DMS79 treated with DMSO at 0.1 percent for 48 hours (cell line): Measurements from ENCODE around the gene PIH1D1.

Experiments
- DNase-seq: peaks from one replicate; lab custom pipeline; 2025; lab: John Stamatoyannopoulos, UW

Gene PIH1D1

DNA sequence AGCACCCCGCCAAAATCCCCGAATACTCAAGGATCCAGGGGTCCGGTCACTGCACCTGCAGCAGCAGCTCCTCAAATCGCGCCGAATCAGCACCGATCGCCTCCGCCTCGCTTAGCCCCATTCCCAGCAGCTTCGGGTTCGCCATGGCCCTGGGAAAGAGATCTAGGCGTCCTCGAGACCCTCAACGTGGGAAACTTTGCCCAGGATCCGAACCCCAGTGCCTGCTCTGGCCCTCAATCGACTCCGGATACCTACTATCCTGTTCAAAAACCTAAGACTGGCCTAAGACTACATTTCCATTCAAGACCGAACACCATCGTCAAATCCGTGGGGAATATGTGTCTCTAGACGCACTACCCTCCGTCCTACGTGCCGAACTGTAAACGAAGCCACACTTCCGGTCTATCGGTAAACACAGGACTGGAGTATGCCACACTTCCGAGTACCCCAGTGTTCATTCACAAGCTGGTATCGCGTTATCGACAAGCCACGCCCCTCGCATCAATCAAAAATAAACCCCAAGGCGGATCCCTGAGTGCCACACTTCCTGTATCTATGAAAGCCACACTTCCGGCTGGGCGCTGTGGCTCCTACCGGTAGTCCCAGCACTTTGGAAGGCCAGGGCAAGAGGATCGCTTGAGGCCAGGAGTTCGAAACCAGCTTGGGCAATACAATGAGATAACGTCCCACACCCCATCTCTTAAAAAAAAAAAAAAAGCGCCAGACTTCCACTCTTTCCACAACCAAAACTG lies at the start of gene PIH1D1:
Gene PIH1D1, minus strand, starts transcription at position 385 of the 752 bp plus-strand sequence. Its CDS starts 240 bp downstream, at position 145.
- peak; percentile 99 for DNase-seq

DNA sequence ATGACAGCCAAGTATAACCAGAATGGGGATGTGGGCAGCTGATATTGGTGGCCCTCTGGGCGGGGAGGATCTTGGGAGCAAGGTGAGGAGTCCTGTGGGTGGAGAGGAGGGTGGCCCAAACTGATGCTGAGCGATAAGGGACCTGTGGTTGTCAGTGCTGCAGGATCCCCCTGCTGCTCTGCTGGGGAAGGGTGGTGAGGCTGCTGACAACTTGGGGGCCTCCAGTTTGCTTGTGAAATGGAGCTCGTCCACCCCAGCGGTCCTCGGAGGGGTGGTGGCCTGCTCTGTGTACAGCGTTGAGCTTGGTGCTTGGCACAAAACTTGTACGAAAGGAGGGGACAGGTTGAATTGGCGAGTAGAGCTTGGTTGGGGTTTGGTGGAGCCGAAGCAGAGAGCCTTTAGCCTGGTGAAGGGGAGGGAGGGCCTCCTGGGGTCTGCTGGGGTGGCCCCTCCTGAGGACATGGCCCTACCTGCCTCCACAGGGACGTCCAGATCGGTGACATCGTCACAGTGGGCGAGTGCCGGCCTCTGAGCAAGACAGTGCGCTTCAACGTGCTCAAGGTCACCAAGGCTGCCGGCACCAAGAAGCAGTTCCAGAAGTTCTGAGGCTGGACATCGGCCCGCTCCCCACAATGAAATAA lies 47.5 kb upstream of the PIH1D1 start:
- no peak for DNase-seq

- DNase-seq, result no peak
Observed at GRCh38 chr19:49498475-49498874, 46.9 kb upstream of the PIH1D1 start.

GRCh38 chr19:49497789-49498103 lies 46.1 kb upstream of the PIH1D1 start:
- DNase-seq, result no peak

DNA sequence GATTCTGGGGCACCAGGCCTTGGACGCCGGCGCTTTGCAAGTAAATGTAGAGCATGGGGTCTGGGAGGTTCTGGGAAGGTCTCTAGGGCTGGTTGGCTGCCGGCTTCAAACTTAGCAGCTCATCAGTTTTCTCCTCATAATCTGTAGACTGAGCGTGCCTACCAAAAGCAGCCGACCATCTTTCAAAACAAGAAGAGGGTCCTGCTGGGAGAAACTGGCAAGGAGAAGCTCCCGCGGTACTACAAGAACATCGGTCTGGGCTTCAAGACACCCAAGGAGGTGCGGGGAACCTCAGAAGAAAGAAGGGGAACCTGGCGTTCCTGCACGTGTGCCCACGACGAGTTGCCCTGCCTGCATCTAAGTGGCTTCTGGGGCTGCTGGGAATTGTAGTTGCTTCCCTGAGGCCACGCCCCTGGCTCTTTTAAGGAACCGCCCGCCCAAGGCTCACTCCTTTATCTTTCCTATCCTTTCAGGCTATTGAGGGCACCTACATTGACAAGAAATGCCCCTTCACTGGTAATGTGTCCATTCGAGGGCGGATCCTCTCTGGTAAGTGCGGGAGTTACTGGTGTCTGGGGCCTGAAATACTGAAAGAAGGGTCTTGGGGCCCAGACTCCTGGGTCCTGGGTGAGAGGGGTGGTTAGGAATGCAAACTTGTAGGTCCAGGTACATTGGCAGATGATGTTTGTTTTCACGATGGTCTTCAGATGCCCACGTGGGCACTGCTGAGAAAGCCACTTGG lies 45.6 kb upstream of the PIH1D1 start:
- DNase-seq, result peak; percentile 45

DNA sequence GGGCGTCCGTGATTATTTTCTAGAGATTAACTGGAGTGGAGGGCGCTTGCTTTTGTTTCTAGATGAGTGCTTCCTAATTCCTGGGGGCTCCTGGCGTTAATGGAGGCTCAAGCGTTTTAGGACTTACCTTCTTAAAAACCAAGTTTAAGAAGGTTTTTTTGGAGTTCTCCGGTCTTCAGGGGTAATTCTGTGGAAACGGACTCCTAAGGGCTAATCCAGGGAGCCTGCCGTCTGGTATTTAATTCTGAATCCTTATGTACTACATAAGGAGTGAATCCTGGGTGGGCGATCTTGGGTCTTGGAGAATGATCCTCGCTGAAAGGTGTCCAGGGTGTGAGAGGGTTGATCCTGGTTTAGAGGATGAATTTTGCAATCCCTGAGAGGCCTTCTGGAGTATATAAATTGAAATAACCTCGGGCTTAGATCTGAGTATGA lies 45.0 kb upstream of the PIH1D1 start:
- no peak for DNase-seq

- no peak for DNase-seq
Observed at GRCh38 chr19:49492573-49493405, 41.2 kb upstream of the PIH1D1 start.

GRCh38 chr19:49491804-49492572 lies 40.4 kb upstream of the PIH1D1 start:
- no peak for DNase-seq

DNA sequence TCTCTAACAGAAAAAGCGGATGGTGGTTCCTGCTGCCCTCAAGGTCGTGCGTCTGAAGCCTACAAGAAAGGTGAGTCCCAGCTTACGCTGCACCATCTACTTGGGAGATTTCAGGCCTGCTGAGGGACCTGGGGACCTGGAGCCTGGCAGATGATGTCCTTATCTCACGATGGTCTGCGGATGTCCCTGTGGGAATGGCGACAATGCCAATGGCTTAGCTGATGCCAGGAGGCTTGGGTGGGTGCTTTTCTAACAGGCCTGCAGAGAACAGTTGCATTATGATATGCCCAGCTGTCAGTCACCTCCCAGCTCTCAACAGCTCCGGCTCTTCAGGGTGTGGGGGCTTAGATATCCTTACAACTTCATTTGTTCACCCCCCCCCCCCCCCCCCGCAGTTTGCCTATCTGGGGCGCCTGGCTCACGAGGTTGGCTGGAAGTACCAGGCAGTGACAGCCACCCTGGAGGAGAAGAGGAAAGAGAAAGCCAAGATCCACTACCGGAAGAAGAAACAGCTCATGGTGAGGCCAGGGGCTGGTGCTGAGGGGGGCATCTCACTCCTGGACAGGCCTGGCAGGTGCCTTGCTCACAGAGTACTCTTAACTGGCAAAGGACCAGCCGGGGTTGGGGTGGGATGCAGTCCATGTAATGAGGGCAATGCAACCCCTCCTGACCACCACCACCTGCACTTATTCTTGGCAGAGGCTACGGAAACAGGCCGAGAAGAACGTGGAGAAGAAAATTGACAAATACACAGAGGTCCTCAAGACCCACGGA lies 39.6 kb upstream of the PIH1D1 start:
- no peak for DNase-seq

GRCh38 chr19:49490287-49491029 lies 38.8 kb upstream of the PIH1D1 start:
- no peak for DNase-seq

DNA sequence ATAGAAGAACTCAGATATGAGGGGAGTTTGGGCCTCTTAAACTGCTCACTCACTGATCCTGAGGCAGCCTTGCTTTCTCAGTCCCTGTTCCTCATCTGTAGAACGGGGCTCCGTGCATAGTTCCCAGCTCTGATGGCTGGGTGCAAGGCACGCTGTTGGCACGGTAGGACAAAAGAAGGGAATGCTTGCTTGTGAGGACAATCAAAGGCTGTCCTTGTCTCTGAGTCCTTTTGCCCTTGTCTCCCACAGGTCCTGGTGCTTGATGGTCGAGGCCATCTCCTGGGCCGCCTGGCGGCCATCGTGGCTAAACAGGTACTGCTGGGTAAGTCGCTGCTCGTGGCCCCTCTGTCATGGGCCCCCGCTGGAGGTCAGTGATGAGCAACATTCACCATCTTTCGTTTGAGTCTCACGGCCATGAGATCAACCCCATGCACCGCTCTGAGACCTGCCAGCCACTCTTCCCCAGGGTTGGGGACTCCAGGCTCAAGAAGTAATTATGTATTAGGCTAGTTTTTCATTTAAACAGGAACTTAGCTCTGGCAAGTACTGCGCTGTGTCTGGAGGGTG lies 38.1 kb upstream of the PIH1D1 start:
- no peak for DNase-seq

- DNase-seq, result no peak
Observed at GRCh38 chr19:49488863-49489537, 37.4 kb upstream of the PIH1D1 start.

GRCh38 chr19:49488046-49488862 lies 36.6 kb upstream of the PIH1D1 start:
- DNase-seq, result no peak

- peak; percentile 97 for DNase-seq
Observed at GRCh38 chr19:49487277-49488045, 35.8 kb upstream of the PIH1D1 start, which contains the start of gene RPL13A. TSS of gene RPL13A (plus strand) at chr19:49487608. CDS start at chr19:49487630, 22 bp downstream.

DNA sequence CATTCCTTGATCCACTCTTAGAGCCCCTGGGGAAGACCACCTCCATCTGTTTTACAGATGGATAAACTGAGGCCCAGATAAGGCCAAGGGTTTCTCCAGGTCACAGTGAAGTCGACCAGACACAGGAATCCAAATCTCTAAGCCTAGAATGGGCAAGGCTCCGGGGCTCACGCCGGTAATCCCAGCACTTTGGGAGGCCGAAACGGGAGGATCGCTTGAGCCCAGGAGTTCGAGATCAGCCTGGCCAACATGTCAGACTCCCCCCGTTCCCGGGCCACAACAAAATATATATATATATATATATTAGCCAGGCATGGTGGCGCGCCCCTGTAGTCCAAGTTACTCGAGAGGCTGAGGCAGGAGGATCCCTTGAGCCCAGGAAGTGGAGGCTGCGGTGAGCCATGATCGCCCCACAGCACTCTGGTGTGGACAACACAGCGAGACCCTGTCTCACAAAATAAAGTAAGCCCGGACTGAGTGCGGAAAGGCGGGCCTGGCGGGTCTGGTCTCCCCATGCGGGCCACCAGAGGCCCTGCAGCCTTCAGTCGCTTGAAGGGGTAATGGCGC lies 35.2 kb upstream of the PIH1D1 start:
- DNase-seq, result no peak

- DNase-seq, result no peak
Observed at GRCh38 chr19:49486232-49486631, 34.6 kb upstream of the PIH1D1 start.
